NT2/D1 (cell line): ENCODE results near the gene ALOX5.

Source experiments
- DNase-seq: peaks from one replicate; pipeline ENCODE4 v3.0.0-alpha.2; 2011; ENCODE audit warnings: low read depth, low spot score
- H3K27me3 ChIP-seq: 2 replicates; pipeline ENCODE4 v1.6.0; 2011; ENCODE audit warnings: mild to moderate bottlenecking; ENCODE audit not compliant: insufficient read length, insufficient read depth
- H3K36me3 ChIP-seq: 2 replicates; pipeline ENCODE4 v1.6.1; 2011; ENCODE audit warnings: mild to moderate bottlenecking, low read length, mixed read lengths; ENCODE audit not compliant: insufficient read depth, insufficient read length
- H3K4me1 ChIP-seq: 2 replicates; pipeline ENCODE4 v1.5.1; 2011; ENCODE audit not compliant: insufficient read depth, insufficient read length
- H3K4me3 ChIP-seq: 2 replicates; pipeline ENCODE4 v1.5.1; 2011; ENCODE audit warnings: low read depth; ENCODE audit not compliant: insufficient read length
- H3K9ac ChIP-seq: 2 replicates; pipeline ENCODE4 v1.6.0; 2011; ENCODE audit warnings: low read depth; ENCODE audit not compliant: insufficient read length
- H3K9me3 ChIP-seq: 2 replicates; pipeline ENCODE4 v1.5.1; 2011; ENCODE audit warnings: mild to moderate bottlenecking, low read length; ENCODE audit not compliant: insufficient read depth
- SUZ12 ChIP-seq: IDR thresholded peaks from 2 replicates; pipeline ENCODE4 v1.6.1; 2011; ENCODE audit not compliant: insufficient read length, insufficient read depth; ENCODE audit errors: extremely low read depth
- YY1 ChIP-seq: IDR thresholded peaks from 2 replicates; pipeline ENCODE4 v1.6.1; 2011; ENCODE audit not compliant: insufficient read length, insufficient read depth
- ZNF274 ChIP-seq: IDR thresholded peaks from 2 replicates; pipeline ENCODE4 v1.6.1; 2011; ENCODE audit warnings: mild to moderate bottlenecking, low read depth, low read length

The ALOX5 gene

DNA sequence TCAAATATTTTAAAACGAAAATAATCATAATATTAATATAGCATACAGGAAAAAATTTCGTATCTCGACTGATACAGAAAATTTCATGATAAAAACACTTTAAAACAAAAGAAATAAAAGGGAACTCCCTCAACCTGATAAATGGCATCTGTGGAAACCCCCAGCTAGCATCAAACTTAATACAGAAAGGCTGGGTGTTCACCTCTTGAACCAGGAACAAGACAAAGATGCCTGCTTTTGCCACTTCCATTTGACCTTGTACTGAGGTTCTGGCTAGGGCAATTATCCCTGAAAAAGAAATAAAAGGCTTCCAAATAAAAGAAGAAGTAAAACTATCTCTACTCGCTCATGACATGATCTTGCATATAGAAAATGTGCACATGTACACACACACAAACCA, 2.5 kb upstream of the ALOX5 start:
- no peaks in the 10 kb centered on the region for H3K36me3 ChIP-seq
- peaks cover 3% of the 10 kb centered on the region for H3K4me1 ChIP-seq
- DNase-seq = no peak
- H3K27me3 ChIP-seq = peaks cover 54% of the 10 kb centered on the region
- TF ChIP-seq SUZ12 = no peak
- no peaks in the 10 kb centered on the region for H3K9me3 ChIP-seq
- H3K9ac ChIP-seq = no peak overlapping the region
- H3K4me3 ChIP-seq = no peak overlapping the region

DNA sequence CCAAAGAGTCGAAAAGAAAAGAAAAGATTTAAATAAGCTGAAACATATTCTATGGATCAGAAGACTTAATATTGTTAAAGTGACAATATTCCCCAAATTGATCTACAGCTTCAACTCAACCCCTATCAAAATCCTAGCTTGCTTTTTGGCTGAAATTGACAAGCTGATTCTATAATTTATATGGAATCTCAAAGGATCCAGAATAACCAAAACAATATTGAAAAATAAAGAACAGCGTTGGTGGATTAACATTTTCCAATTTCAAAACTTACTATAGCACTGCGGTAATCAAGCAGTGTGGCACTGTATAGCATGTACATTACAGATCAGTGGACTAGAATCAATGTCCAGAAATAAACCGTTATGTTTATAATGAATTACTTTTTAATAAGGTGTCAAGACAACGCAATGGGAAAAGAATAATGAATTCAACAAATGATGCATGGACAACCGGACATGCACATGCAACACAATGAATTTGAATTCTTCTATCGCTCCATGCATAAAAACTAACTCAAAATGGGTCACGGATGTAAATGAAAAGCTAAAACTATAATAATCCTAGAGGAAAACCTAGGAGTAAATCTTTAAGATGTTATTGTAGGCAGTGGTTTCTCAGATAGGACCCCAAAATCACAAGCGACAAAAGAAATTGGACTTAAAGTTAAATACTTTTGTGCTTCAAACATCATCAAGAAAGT, 1.6 kb upstream of the ALOX5 start:
- H3K9me3 ChIP-seq = no peaks in the 10 kb centered on the region
- peaks cover 3% of the 10 kb centered on the region for H3K4me1 ChIP-seq
- peaks cover 54% of the 10 kb centered on the region for H3K27me3 ChIP-seq
- no peaks in the 10 kb centered on the region for H3K36me3 ChIP-seq
- no peak for DNase-seq
- no peak for TF ChIP-seq ZNF274
- TF ChIP-seq YY1 = no peak
- no peak for TF ChIP-seq SUZ12
- no peak overlapping the region for H3K4me3 ChIP-seq
- no peak overlapping the region for H3K9ac ChIP-seq

DNA sequence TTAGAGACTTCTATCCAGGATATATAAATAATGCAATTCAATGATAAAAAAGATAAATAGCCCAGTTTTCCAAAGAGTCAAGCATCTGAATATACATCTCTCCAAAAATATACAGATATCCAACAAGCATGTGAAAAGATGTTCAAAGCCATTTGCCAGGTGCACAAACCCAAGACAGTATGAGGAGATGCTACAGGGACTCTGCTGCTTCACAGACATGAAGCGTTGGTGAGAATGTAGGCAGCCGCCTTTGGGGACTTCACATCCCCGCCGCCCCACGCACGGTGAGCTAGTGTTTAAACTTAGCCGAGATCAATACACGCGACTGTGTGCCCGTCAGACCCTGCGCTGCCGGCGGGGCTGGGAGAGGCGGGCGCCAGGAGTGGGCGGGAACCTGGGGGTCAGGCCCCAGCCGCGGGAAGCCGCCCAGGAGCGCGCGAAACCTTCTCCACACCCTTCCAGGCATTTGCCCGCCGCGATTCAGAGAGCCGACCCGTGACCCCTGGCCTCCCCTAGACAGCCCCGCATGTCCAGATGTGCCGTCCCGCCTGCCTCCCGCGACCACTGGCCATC, 927 bp upstream of the ALOX5 start:
- H3K9ac ChIP-seq = peak overlapping the region; percentile 79
- peak overlapping the region; percentile 55 for H3K4me3 ChIP-seq
- H3K27me3 ChIP-seq = peaks cover 54% of the 10 kb centered on the region

DNA sequence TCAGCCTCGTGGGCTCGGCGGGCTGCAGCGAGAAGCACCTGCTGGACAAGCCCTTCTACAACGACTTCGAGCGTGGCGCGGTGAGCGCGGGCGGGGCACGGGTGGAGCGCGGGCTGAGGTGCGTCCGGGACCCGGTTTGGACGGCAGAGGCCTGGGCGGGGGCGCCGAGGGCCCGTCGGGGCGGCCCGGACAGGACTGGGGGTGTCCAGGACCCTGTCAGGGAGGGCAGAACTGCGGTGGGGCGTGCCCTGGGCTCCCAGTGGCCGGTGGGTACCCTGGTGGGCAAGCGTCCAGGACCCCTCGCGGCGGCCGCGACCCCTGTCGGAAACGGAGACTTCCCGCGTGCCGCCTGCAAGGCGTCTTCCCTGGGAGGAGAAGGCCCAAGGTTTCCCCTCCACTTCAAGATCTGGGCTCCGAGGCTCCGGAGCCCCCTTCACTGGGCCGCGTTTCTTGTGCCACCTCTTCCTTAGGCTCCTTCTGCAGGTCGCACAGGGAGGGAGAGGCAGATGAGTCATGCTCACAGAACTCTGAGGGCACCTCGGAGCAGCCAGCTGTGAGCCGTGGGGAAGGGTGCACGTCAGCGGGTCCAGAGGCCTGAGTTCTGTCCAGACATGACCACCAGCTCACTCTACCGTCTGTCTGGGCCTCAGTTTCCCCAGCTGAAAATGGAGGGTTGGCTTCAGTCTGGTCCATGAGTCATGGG, 485 bp downstream of the ALOX5 start:
- no peak for DNase-seq
- H3K4me3 ChIP-seq = peak overlapping the region; percentile 58
- H3K9ac ChIP-seq = peak overlapping the region; percentile 67

More for the DNA sequence above, 927 bp upstream of the ALOX5 start:
- TF ChIP-seq SUZ12 = no peak
- no peak for TF ChIP-seq ZNF274
- no peak for TF ChIP-seq YY1
- Histone ChIP-seq H3K9me3 (no peaks in the 10 kb centered on the region), H3K36me3 (no peaks in the 10 kb centered on the region), H3K4me1 (peaks cover 3% of the 10 kb centered on the region)
- no peak for DNase-seq

DNA sequence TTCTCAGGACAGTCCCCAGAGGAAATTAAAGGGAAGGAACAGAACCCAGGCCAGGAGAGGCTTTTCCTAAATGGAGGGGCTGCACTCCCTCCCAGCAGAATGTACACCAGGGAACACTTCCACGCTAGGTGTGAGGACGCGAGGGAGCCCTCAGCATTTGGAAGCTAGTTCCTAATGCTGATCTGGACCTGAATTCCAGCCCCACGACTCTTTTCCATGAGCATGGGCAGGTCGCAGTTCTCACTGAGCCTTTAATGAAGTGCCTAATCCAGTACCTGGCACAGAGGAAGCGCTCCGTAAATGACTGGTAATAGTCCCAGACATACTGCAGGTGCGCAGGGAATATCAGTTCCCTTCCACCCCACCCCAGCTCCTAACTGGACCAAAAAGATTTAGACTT, 1.1 kb downstream of the ALOX5 start:
- peak overlapping the region; percentile 58 for H3K4me3 ChIP-seq

More for the DNA sequence above, 485 bp downstream of the ALOX5 start:
- peaks cover 54% of the 10 kb centered on the region for H3K27me3 ChIP-seq
- peaks cover 6% of the 10 kb centered on the region for H3K4me1 ChIP-seq
- H3K36me3 ChIP-seq = no peaks in the 10 kb centered on the region
- H3K9me3 ChIP-seq = no peaks in the 10 kb centered on the region
- TF ChIP-seq SUZ12 = no peak
- no peak for TF ChIP-seq YY1
- TF ChIP-seq ZNF274 = no peak

DNA sequence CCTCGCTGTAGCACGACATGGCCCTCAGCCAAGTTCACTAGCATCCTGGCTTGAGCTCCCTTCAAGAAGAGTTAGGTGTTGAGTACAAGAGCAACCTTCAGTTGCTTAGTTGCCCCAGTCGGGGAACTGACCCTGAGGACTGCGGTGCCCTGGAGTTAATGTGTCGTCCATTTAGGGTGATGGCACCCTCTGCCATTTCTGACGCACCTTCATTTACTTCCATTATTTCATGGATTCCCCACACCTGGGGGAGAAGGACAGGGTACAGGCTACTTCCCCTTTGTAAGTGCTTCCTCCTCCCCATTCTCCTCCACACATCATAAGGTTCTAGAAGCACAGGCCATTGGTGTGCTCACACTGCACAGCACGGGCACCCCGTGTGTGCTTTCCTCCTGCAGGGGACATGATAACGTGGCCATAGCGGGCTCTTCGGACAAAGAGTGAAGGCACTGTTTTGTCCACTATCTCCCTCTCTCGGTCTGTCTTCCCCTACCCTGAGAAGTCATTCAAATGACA, 1.8 kb downstream of the ALOX5 start:
- Histone ChIP-seq H3K27me3 (peaks cover 51% of the 10 kb centered on the region), H3K9me3 (no peaks in the 10 kb centered on the region), H3K36me3 (no peaks in the 10 kb centered on the region), H3K4me3 (no peak overlapping the region), H3K9ac (no peak overlapping the region), H3K4me1 (peaks cover 6% of the 10 kb centered on the region)
- no peak for DNase-seq
- no peak for TF ChIP-seq ZNF274
- no peak for TF ChIP-seq YY1
- no peak for TF ChIP-seq SUZ12

More for the DNA sequence above, 1.1 kb downstream of the ALOX5 start:
- peaks cover 6% of the 10 kb centered on the region for H3K4me1 ChIP-seq
- no peak for DNase-seq
- peaks cover 54% of the 10 kb centered on the region for H3K27me3 ChIP-seq
- H3K36me3 ChIP-seq = no peaks in the 10 kb centered on the region
- no peaks in the 10 kb centered on the region for H3K9me3 ChIP-seq
- peak overlapping the region; percentile 42 for H3K9ac ChIP-seq
- TF ChIP-seq SUZ12 = no peak
- no peak for TF ChIP-seq ZNF274
- no peak for TF ChIP-seq YY1

DNA sequence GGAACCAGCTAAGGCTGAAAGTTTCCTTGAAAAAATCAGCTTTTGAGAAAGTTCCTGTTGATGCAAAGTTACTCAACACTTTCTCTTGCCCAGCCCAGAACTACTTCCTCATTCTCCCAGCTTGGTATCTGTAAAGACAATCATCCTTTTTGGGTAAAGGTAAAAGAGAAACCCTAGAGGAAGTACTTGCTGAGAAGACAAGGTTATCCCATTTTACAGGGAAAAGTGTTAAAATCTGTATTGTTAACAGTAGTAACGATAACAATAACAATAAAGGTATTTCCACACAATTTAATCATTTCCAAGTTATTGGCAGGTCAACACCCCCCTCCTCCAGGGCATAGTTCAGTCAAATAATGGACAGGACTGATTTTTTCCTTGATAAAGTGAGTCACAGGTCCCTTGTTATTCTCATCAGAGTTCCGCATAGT, 2.4 kb downstream of the ALOX5 start:
- Histone ChIP-seq H3K9me3 (no peaks in the 10 kb centered on the region), H3K4me3 (no peak overlapping the region), H3K36me3 (no peaks in the 10 kb centered on the region), H3K9ac (no peak overlapping the region), H3K27me3 (peaks cover 45% of the 10 kb centered on the region), H3K4me1 (peaks cover 6% of the 10 kb centered on the region)
- no peak for DNase-seq
- TF ChIP-seq SUZ12 (no peak), YY1 (no peak), ZNF274 (no peak)
